Frontal cortex (tissue), 4 donors: ENCODE results near the gene SSTR1. TPM values are rescaled to one million over a fixed set of nuclear protein-coding genes. Genes with fewer than 3 reads are reported as not detected.

ENCODE experiments used
- DNase-seq, 2 donors: peaks; one replicate each; pipeline ENCODE4 v3.0.0; 2012; ENCODE audit warnings: low spot score in 2 of 2
- FAIRE-seq: peaks from 2 replicates; lab custom pipeline; 2012; peaks lifted over from hg19 to GRCh38; lab: Jason Lieb, UNC
- total RNA-seq: library from RNA; depleted of rRNA; stranded (reverse); fragments of >200 nt; gene quantifications from one replicate; pipeline ENCODE4 v1.2.3, GENCODE V29; 2014
- donor health status: control.
- donor health status: control.
- donor health status: control.

The SSTR1 gene
- total RNA-seq, 1 donor from 2014 or later = 8.2 TPM

DNA sequence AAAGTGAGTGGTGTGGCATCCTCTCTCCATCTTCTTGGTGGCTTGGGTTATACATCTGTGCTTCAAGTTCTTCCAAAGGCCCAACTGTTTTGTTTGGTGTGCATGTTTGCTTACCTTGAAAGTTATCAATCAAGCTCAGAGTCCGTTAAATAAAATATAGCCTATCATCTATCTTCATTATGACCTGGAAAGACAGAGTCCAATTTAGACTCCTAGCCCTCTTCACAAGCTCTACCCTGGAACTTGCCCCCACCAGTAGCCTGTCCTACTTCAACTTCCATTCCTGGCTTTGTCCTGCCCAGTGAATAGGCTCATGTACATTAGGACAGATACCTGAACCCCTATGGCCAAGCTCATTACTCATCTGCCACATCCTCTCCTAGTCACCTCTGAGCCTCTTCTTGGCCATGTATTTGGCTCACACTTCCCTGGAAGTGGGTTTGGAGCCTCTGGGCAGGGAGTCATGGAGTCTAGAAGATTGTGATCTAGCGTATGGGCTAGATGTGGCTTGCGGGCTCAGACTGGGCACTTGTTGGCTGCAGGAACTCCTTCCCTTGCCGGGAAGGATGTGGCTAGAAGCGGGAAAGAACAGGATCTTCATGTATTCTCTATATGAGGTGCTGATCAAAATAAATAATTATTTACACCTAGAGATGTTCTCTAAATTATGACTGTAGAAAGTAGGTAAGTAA, 6.4 kb upstream of the SSTR1 start:
- no peak for FAIRE-seq
- no peak for DNase-seq

GRCh38 chr14:38202444-38203191, 5.1 kb upstream of the SSTR1 start:
- FAIRE-seq (no peak), DNase-seq (no peak)

DNA sequence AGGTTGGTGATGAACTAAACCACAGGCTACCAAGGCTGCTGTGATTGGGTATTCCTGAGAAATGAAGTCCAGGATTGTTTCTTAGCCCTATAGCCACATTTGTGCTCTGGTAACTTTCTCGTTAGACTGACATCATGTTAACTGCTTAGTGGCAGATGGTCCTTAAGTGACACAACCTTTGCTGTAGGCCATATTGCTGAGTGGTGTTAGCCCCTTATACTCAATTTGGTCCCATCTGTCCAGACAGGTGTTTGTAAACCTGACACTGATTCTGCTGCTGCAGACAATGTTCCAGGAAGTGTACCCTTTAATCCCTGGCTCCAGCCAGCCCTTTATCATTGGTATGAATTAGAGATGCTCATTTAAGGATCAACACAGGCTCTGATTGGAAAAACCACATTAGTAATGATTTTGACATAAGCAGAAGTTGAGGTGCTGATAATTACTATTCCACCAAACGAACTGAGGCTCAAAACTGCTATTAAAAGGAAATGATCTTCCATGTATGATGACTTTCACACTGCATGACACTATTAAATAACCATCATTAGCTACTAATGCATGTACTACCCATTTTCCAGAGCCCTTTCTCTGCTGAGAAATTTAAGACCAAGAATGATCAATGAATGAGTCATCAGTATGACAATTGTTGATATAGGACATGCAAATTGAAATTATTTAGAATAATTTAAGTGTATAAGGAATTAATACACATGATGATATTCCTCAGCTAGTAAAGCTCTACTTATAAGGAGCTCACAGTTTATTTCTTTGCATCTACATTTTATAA, 3.6 kb upstream of the SSTR1 start:
- FAIRE-seq = no peak

GRCh38 chr14:38204719-38205115, 3.0 kb upstream of the SSTR1 start:
- no peak for DNase-seq
- no peak for FAIRE-seq

More for the DNA sequence above, 3.6 kb upstream of the SSTR1 start:
- no peak for DNase-seq

DNA sequence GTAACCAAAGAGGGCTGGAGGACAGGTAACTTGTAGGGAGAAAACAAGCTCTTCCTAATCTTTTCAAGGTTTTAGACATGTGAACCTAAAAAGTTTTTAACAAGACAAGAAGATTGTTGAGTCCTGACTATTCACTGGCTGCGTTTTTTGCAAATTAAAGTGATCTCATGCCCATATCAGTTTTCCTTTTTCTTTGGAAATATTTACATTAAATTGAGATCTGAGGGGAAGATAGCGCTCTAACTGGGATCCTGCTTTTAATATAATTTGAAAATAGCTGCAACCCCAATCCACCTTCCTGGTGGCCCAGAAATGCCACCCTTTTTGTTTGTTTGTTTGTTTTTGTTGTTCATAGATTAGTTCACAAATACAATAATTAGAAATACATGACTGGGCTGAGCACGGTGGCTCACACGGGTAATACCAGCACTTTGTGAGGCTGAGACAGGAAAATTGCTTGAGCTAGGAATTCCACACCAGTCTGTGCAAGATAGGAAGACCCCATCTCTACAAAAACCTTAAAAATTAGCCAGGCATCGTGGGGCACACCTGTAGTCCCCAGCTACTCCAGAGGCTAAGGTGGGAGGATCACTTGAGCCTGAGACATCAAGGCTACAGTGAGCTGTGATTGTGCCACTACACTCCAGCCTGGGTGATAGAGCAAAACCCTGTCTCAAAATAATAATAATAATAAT, 2.4 kb upstream of the SSTR1 start:
- DNase-seq = no peak
- no peak for FAIRE-seq

GRCh38 chr14:38205949-38206665, 1.6 kb upstream of the SSTR1 start:
- FAIRE-seq (no peak), DNase-seq (no peak)

GRCh38 chr14:38206689-38207376, 871 bp upstream of the SSTR1 start:
- DNase-seq = no peak
- no peak for FAIRE-seq

- FAIRE-seq (no peak), DNase-seq (no peak)
Measured at GRCh38 chr14:38207377-38207735, 348 bp upstream of the SSTR1 start.

GRCh38 chr14:38208618-38209562, 1.2 kb downstream of the SSTR1 start:
- no peak for FAIRE-seq
- DNase-seq = peak in 1 of 2 donors; percentile 33

DNA sequence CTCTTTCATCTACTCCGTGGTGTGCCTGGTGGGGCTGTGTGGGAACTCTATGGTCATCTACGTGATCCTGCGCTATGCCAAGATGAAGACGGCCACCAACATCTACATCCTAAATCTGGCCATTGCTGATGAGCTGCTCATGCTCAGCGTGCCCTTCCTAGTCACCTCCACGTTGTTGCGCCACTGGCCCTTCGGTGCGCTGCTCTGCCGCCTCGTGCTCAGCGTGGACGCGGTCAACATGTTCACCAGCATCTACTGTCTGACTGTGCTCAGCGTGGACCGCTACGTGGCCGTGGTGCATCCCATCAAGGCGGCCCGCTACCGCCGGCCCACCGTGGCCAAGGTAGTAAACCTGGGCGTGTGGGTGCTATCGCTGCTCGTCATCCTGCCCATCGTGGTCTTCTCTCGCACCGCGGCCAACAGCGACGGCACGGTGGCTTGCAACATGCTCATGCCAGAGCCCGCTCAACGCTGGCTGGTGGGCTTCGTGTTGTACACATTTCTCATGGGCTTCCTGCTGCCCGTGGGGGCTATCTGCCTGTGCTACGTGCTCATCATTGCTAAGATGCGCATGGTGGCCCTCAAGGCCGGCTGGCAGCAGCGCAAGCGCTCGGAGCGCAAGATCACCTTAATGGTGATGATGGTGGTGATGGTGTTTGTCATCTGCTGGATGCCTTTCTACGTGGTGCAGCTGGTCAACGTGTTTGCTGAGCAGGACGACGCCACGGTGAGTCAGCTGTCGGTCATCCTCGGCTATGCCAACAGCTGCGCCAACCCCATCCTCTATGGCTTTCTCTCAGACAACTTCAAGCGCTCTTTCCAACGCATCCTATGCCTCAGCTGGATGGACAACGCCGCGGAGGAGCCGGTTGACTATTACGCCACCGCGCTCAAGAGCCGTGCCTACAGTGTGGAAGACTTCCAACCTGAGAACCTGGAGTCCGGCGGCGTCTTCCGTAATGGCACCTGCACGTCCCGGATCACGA, 2.2 kb downstream of the SSTR1 start:
- no peak for DNase-seq
- FAIRE-seq = no peak

GRCh38 chr14:38210587-38211216, 3.0 kb downstream of the SSTR1 start:
- no peak for FAIRE-seq
- DNase-seq = peak in 1 of 2 donors; percentile 20

DNA sequence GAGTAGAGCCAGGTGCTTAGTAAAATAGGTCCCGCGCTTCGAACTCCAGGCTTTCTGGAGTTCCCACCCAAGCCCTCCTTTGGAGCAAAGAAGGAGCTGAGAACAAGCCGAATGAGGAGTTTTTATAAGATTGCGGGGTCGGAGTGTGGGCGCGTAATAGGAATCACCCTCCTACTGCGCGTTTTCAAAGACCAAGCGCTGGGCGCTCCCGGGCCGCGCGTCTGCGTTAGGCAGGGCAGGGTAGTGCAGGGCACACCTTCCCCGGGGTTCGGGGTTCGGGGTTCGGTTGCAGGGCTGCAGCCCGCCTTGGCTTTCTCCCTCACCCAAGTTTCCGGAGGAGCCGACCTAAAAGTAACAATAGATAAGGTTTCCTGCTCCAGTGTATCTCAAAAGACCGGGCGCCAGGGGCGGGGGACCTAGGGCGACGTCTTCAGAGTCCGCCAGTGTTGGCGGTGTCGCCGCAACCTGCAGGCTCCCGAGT, 3.6 kb downstream of the SSTR1 start:
- DNase-seq (no peak), FAIRE-seq (no peak)

GRCh38 chr14:38212111-38212510, 4.4 kb downstream of the SSTR1 start:
- DNase-seq (no peak), FAIRE-seq (no peak)

GRCh38 chr14:38213001-38213400, 5.3 kb downstream of the SSTR1 start:
- FAIRE-seq (no peak), DNase-seq (no peak)

DNA sequence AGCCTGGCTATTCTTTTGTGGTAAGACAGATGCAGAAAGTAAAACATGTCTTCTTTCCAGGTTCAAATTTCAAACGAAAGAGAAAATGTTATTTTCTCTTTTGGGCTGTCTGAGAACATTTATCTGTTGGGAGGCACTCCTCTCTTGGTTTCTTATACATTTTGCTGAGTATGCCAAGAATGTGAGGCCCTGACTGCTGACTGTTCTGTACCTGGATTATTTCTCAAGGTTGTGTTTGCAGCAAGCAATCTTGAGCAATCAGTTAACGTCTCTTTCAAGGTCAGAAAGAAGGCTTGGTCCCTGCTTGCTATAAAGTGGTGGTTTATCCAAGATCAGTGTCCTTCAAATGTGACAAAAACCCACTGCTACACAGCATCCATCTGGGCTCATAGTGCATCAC, 9.8 kb downstream of the SSTR1 start:
- no peak for DNase-seq
- no peak for FAIRE-seq

- DNase-seq = no peak
- no peak for FAIRE-seq
Measured at GRCh38 chr14:38221077-38221476, 13.4 kb downstream of the SSTR1 start.
